ENCODE measurements around the gene LSAMP.

The LSAMP gene

DNA sequence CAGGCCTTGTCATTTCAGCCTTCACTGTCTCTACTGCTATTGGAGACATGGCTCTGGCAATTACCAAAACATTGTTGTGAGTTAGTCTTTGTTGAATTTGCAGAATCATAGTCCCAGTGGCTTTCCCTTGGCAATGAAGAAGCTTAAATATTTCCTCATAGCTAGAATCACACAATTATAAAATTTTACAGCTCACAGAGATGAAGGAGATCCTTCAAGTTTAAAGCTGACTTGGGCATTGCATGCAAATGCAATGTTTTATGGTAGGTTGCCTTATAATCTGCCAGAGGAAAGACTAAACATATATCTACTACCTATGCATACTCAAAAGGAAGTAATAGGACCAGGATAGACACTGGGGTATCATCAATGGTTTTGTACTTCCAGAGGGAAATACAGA lies 90.9 kb downstream of the LSAMP start:
- CTCF ChIA-PET, result no interaction called here
- Histone ChIP-seq H3K9me3 (ENCODE audit: control insufficient read depth, insufficient read depth, low read depth, low read length) (no peaks in the 10 kb centered on the region), H3K27ac (ENCODE audit: extremely low read depth, low read depth, low read length) (no peak overlapping the region), H3K4me3 (ENCODE audit: low read depth, low read length) (no peak overlapping the region), H3K36me3 (ENCODE audit: control insufficient read depth in 2 of 2, insufficient read depth in 1 of 2, low read length in 2 of 2) (no peaks in the 10 kb centered on the region), H3K4me1 (ENCODE audit: control insufficient read depth, insufficient read depth, low read length) (no peaks in the 10 kb centered on the region)
- TF ChIP-seq PRDM4 (tag by site-specific recombination; IDR thresholded peaks at IDR 0.05), result no peak
- TF ChIP-seq, protein P1, sequence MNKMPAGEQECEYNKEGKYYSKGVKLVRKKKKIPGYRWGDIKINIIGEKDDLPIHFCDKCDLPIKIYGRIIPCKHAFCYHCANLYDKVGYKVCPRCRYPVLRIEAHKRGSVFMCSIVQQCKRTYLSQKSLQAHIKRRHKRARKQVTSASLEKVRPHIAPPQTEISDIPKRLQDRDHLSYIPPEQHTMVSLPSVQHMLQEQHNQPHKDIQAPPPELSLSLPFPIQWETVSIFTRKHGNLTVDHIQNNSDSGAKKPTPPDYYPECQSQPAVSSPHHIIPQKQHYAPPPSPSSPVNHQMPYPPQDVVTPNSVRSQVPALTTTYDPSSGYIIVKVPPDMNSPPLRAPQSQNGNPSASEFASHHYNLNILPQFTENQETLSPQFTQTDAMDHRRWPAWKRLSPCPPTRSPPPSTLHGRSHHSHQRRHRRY (tag by site-specific recombination; IDR thresholded peaks at IDR 0.05), result no peak
- TF ChIP-seq HOXD13 (CRISPR knock-in tag; IDR thresholded peaks at IDR 0.05; ENCODE audit: borderline replicate concordance), result no peak
- TF ChIP-seq, protein P2, sequence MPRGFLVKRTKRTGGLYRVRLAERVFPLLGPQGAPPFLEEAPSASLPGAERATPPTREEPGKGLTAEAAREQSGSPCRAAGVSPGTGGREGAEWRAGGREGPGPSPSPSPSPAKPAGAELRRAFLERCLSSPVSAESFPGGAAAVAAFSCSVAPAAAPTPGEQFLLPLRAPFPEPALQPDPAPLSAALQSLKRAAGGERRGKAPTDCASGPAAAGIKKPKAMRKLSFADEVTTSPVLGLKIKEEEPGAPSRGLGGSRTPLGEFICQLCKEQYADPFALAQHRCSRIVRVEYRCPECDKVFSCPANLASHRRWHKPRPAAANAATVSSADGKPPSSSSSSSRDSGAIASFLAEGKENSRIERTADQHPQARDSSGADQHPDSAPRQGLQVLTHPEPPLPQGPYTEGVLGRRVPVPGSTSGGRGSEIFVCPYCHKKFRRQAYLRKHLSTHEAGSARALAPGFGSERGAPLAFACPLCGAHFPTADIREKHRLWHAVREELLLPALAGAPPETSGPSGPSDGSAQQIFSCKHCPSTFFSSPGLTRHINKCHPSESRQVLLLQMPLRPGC (tag by site-specific recombination; IDR thresholded peaks at IDR 0.05), result no peak
- TF ChIP-seq, protein P3, sequence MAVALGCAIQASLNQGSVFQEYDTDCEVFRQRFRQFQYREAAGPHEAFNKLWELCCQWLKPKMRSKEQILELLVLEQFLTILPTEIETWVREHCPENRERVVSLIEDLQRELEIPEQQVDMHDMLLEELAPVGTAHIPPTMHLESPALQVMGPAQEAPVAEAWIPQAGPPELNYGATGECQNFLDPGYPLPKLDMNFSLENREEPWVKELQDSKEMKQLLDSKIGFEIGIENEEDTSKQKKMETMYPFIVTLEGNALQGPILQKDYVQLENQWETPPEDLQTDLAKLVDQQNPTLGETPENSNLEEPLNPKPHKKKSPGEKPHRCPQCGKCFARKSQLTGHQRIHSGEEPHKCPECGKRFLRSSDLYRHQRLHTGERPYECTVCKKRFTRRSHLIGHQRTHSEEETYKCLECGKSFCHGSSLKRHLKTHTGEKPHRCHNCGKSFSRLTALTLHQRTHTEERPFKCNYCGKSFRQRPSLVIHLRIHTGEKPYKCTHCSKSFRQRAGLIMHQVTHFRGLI (tag by site-specific recombination; IDR thresholded peaks at IDR 0.05), result no peak
- POLR2A ChIA-PET, result no interaction called here

DNA sequence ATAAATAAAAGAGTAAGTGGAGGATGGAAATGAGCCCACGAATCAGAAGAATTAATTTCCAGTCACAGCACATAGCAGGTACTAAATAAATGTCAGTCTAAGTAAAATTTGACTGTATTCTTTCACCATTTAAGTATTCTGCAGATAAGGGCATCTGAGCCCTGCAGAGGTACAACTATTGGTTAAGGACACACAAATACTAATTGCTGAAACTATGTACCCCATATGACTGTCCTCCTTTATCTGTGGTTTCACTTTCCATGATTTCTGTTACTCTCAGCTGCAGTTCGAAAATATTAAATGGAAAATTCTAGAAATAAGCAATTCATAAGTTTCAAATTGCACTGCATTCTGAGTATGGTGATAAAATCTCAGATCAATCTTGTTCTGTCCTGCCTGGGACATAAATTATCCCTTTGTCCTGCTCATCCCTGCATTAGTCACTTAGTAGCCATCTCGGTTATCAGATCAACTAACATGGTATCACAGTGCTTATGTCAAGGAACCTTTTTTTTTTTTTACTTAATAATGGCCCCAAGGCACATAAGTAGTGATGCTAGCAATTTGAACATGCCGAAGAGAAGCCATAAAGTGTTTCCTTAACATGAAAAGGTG lies 95.1 kb downstream of the LSAMP start:
- no peak for TF ChIP-seq ZNF664 (tag by site-specific recombination; IDR thresholded peaks at IDR 0.05)
- no peak for TF ChIP-seq KLF8 (tag by site-specific recombination; IDR thresholded peaks at IDR 0.05)
- TF ChIP-seq ZNF777 (tag by site-specific recombination; IDR thresholded peaks at IDR 0.05; ENCODE audit: borderline replicate concordance), result no peak
- no peak for TF ChIP-seq ZNF214 (tag by site-specific recombination; IDR thresholded peaks at IDR 0.05; ENCODE audit: borderline replicate concordance)
- no peak for TF ChIP-seq ZNF768 (tag by site-specific recombination; IDR thresholded peaks at IDR 0.05)
- TF ChIP-seq ZNF350 (tag by site-specific recombination; IDR thresholded peaks at IDR 0.05), result no peak
- TF ChIP-seq ZNF776 (tag by site-specific recombination; IDR thresholded peaks at IDR 0.05; ENCODE audit: borderline replicate concordance), result no peak
- no peak for TF ChIP-seq SP2 (tag by site-specific recombination; IDR thresholded peaks at IDR 0.05)
- ChIA-PET CTCF (no interaction called here), POLR2A (no interaction called here)
- no peak overlapping the region for H3K4me3 ChIP-seq (ENCODE audit: low read depth, low read length)
- no peaks in the 10 kb centered on the region for H3K36me3 ChIP-seq (ENCODE audit: control insufficient read depth in 2 of 2, insufficient read depth in 1 of 2, low read length in 2 of 2)
- no peaks in the 10 kb centered on the region for H3K4me1 ChIP-seq (ENCODE audit: control insufficient read depth, insufficient read depth, low read length)
- H3K9me3 ChIP-seq (ENCODE audit: control insufficient read depth, insufficient read depth, low read depth, low read length), result no peaks in the 10 kb centered on the region
- H3K27ac ChIP-seq (ENCODE audit: extremely low read depth, low read depth, low read length), result no peak overlapping the region

- no peak overlapping the region for H3K27ac ChIP-seq (ENCODE audit: extremely low read depth, low read depth, low read length)
- no peaks in the 10 kb centered on the region for H3K4me1 ChIP-seq (ENCODE audit: control insufficient read depth, insufficient read depth, low read length)
- ChIA-PET CTCF (no interaction called here), POLR2A (no interaction called here)
- H3K4me3 ChIP-seq (ENCODE audit: low read depth, low read length), result no peak overlapping the region
- no peaks in the 10 kb centered on the region for H3K36me3 ChIP-seq (ENCODE audit: control insufficient read depth in 2 of 2, insufficient read depth in 1 of 2, low read length in 2 of 2)
- H3K9me3 ChIP-seq (ENCODE audit: control insufficient read depth, insufficient read depth, low read depth, low read length), result no peaks in the 10 kb centered on the region
- TF ChIP-seq SP3 (tag by site-specific recombination; IDR thresholded peaks at IDR 0.05) (no peak), ZNF146 (tag by site-specific recombination; IDR thresholded peaks at IDR 0.05) (no peak), ZNF624 (tag by site-specific recombination; IDR thresholded peaks at IDR 0.05) (no peak), ZNF621 (tag by site-specific recombination; IDR thresholded peaks at IDR 0.05) (no peak), ZBTB10 (tag by site-specific recombination; IDR thresholded peaks at IDR 0.05) (no peak), ZNF214 (tag by site-specific recombination; IDR thresholded peaks at IDR 0.05; ENCODE audit: borderline replicate concordance) (no peak), ZNF221 (tag by site-specific recombination; IDR thresholded peaks at IDR 0.05; ENCODE audit: borderline replicate concordance) (no peak), ZBTB1 (tag by site-specific recombination; IDR thresholded peaks at IDR 0.05) (no peak)
- TF ChIP-seq, protein P2 (tag by site-specific recombination; IDR thresholded peaks at IDR 0.05), result no peak
Measured at GRCh38 chr3:116348216-116348615, 97.1 kb downstream of the LSAMP start.
